Left renal pelvis (tissue), 4 donors: ENCODE results near the gene VPS54. TPM values are rescaled to one million over a fixed set of nuclear protein-coding genes. Genes with fewer than 3 reads are reported as not detected.
"Not testable (repeated sequence)": the region's sequence is repeated elsewhere in the genome, so short reads cannot be mapped to it uniquely, and the experiment has no call there.

Experiments used
- DNase-seq, 4 donors: peaks; one replicate each; pipeline ENCODE4 v3.0.0-alpha.2; 2013; ENCODE audit warnings: low read depth in 4 of 4, low spot score in 3 of 4
- polyA plus RNA-seq, 4 donors: library from polyadenylated mRNA; unstranded; fragments of 120-200 nt; gene quantifications; one replicate each; pipeline ENCODE4 v1.2.1, GENCODE V29; 2013; ENCODE audit not compliant: insufficient read length in 4 of 4

VPS54 gene
- polyA plus RNA-seq, 4 donors, result 43.6 to 51.2 (median 49.7) TPM

- not testable (repeated sequence) for DNase-seq
These were observed 22.5 kb downstream of the VPS54 start for GRCh38 chr2:63996582-63997198.

GRCh38 chr2:63994329-63995070 lies 24.7 kb downstream of the VPS54 start:
- DNase-seq, result not testable (repeated sequence)

- DNase-seq, result no peak
These were observed 25.4 kb downstream of the VPS54 start for GRCh38 chr2:63993871-63994270.

- not testable (repeated sequence) for DNase-seq
These were observed 26.1 kb downstream of the VPS54 start for GRCh38 chr2:63993130-63993584.

- DNase-seq, result no peak
These were observed 27.1 kb downstream of the VPS54 start for GRCh38 chr2:63992061-63992685.

- DNase-seq, result not testable (repeated sequence)
These were observed 27.8 kb downstream of the VPS54 start for GRCh38 chr2:63991173-63991999.

- DNase-seq, result no peak
These were observed 29.2 kb downstream of the VPS54 start for GRCh38 chr2:63990072-63990471.

- not testable (repeated sequence) for DNase-seq
These were observed 30.3 kb downstream of the VPS54 start for GRCh38 chr2:63988842-63989436.

GRCh38 chr2:63984606-63985359 lies 34.4 kb downstream of the VPS54 start:
- DNase-seq, result no peak

GRCh38 chr2:63983986-63984605 lies 35.1 kb downstream of the VPS54 start:
- DNase-seq, result no peak

- no peak for DNase-seq
These were observed 36.9 kb downstream of the VPS54 start for GRCh38 chr2:63982335-63982734.

GRCh38 chr2:63981702-63982103 lies 37.5 kb downstream of the VPS54 start:
- no peak for DNase-seq

GRCh38 chr2:63980794-63981193 lies 38.4 kb downstream of the VPS54 start:
- no peak for DNase-seq

GRCh38 chr2:63977904-63978303 lies 41.3 kb downstream of the VPS54 start:
- no peak for DNase-seq

GRCh38 chr2:63976125-63976510 lies 43.1 kb downstream of the VPS54 start:
- no peak for DNase-seq

- DNase-seq, result no peak
These were observed 43.6 kb downstream of the VPS54 start for GRCh38 chr2:63975437-63976124.

- not testable (repeated sequence) for DNase-seq
These were observed 44.2 kb downstream of the VPS54 start for GRCh38 chr2:63975036-63975435.

GRCh38 chr2:63962186-63962585 lies 57.0 kb downstream of the VPS54 start:
- DNase-seq, result no peak

- DNase-seq, result no peak
These were observed 68.8 kb downstream of the VPS54 start for GRCh38 chr2:63950414-63950813.
